B cell (primary cell): Measurements from ENCODE around the gene C19orf85.

Experiments used
- CTCF ChIP-seq: fragments of 200-600 bp; IDR thresholded peaks from one replicate; pipeline ENCODE4 v1.8.0; 2022; ENCODE audit warnings: antibody characterized with exemption, mild to moderate bottlenecking
- EZH2 ChIP-seq: IDR thresholded peaks from 2 replicates; pipeline ENCODE4 v1.6.1; 2012; ENCODE audit warnings: borderline replicate concordance, low read depth, mild to moderate bottlenecking, moderate library complexity, low read length; ENCODE audit not compliant: insufficient read depth, poor library complexity, severe bottlenecking

GRCh38 chr19:55456347-55456746, 8.2 kb downstream of the C19orf85 start:
- TF ChIP-seq CTCF (no peak), EZH2 (no peak)
